ENCODE results near the gene ZNF564. TPM values are rescaled to one million over a fixed set of nuclear protein-coding genes. Genes with fewer than 3 reads are reported as not detected.

ZNF564 gene
- total and polyA plus RNA-seq, 2 of the 13 experiments (the other 11 are each of a cell fraction or from before 2014, with no cell fraction given): 2.3 to 11.1 TPM

DNA sequence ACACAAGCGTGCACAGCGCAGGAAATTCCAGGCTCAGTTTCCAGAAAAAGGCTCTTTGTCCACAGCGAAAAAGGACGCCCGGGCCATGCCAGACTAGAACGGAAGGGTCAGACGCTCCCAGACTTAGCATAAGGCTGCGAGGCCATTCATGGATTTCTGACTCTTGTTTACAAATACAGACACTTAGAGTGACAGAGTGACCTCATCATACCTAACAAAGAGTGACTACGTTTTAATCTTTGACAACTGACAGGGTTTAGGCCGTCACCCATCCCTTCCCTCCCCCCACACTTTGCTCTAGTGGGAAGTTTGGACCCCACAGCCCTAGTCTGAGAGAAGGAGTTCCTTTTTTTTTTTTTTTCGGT is 66.2 kb downstream of the ZNF564 start (continued):
- no peak for TF ChIP-seq HOXA9 (CRISPR knock-in tag; IDR thresholded peaks at IDR 0.05; ENCODE audit: borderline replicate concordance)
- TF ChIP-seq TBL1XR1 (IDR thresholded peaks at IDR 0.05; ENCODE audit: borderline replicate concordance, low read length, partially characterized antibody): no peak
- TF ChIP-seq ESRRA (CRISPR knock-in tag; IDR thresholded peaks at IDR 0.05; ENCODE audit: low read depth): no peak; the same call in 1 of the 2 replicates
- TF ChIP-seq, protein P1, sequence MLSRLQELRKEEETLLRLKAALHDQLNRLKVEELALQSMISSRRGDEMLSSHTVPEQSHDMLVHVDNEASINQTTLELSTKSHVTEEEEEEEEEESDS (CRISPR knock-in tag; IDR thresholded peaks at IDR 0.05; ENCODE audit: borderline replicate concordance): no peak
- no peak for TF ChIP-seq ZNF562 (CRISPR knock-in tag; IDR thresholded peaks at IDR 0.05; ENCODE audit: borderline replicate concordance)
- TF ChIP-seq HOXA3 (CRISPR knock-in tag; IDR thresholded peaks at IDR 0.05): no peak

DNA sequence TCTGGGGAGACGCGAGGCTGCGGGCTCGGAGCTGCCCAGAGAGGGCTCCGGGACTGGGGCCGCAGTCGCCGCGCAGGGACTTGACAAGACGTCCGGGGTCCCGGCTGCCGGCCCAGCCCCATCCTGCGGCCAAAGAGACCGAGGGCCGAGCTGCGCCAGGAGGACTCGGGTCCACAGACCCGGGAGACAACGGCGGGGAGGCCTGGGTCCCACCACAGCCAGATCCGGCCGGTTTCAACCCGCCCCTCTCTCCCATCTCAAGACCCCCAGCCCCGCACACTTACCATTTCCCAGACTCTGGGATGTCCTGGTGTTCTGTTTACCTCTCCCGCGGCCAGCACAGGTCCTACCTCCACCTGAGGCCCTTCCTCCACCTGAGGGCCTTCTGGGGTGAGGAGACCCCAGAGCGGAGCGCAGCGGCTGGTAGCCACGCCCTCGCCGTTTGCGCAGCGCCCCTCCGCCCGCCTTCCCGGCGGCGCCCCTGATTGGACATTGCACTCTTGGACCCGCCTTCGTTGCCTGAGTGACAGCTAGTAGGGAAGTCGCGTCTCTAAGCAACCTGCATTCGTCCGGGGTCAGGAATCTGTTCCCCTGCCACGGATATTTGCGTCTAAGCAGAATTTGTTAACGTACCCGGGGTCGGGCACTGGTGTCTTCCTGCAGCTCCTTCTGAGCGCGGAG is 66.8 kb downstream of the ZNF564 start, which contains the start of gene ZNF709:
ZNF709 (minus strand) TSS at position 446 of the 681 bp plus-strand sequence; CDS start at position 287, 159 bp downstream.
- Histone ChIP-seq H3K27me3 (ENCODE audit: control insufficient read depth in 1 of 2, insufficient read depth in 2 of 2, low read length in 2 of 2) (no peaks in the 10 kb centered on the region), H2AFZ (ENCODE audit: low read length) (peak within 1 kb of the TSS; percentile 79), H3K4me3 (replicated peaks in 1 of 3; ENCODE audit: insufficient read depth in 1 of 3, low read depth in 2 of 3, low read length in 3 of 3) (peak within 1 kb of the TSS; percentile 88 to 100 (median 93)), H3K27ac (ENCODE audit: extremely low read length, insufficient read depth, low read length) (peak within 1 kb of the TSS; percentile 57), H3K4me2 (ENCODE audit: low read depth, low read length) (peak within 1 kb of the TSS; percentile 86), H3K9ac (ENCODE audit: insufficient read depth, low read depth, low read length) (peak within 1 kb of the TSS; percentile 77), H3K4me1 (ENCODE audit: insufficient read depth, low read length) (peaks cover 37% of the 10 kb centered on the region), H3K36me3 (replicated peaks in 1 of 2; ENCODE audit: control insufficient read depth in 1 of 2, insufficient read depth in 2 of 2, low read length in 2 of 2) (no peaks in the 10 kb centered on the region), H4K20me1 (ENCODE audit: insufficient read depth, low read length) (no peaks in the 10 kb centered on the region), H3K79me2 (ENCODE audit: insufficient read depth, low read length) (peaks cover 28% of the 10 kb centered on the region), H3K9me3 (ENCODE audit: low read length) (no peaks in the 10 kb centered on the region)
- TSS peak; percentile 71 for BruUV-seq (replicated peaks)
- DNase-seq (ENCODE audit: low spot score) (peak; percentile 86), FAIRE-seq (peak; percentile 67), ATAC-seq (peak; percentile 94)
- ChIA-PET POLR2A (interaction anchor here (0.7 to 6.1 kb wide), 3 partner anchors 12 to 46 kb away, joined by 3 to 62 read pairs (median 3); partner anchors contain the start of gene ZNF443), CTCF (ENCODE audit: low intra/inter-chr PET ratio, low total read pairs) (no interaction called here)
- intact Hi-C loops (cut with micrococcal nuclease; ENCODE audit: unreplicated experiment): loop anchor here (5.0 kb wide), 2 partner anchors 42 to 68 kb away; partner anchors contain the start of genes ZNF443 and ZNF564
- in situ Hi-C loops (cut with HindIII; ENCODE audit: extremely low pct_ligation_motif_present, low pct_unique_long_range_greater_than_20kb): loop anchor here (5.0 kb wide), 1 partner anchor 42 kb away; the partner anchor contains the start of gene ZNF443
- WGBS (ENCODE audit: low lambda C conversion rate): under 1% methylated on average over 24 of the region's 53 CpGs
- TF ChIP-seq RXRA (CRISPR knock-in tag; IDR thresholded peaks at IDR 0.05) (0 out of 2 replicates have a peak, but pooled peaks have one; percentile 51), ZSCAN21 (CRISPR knock-in tag; IDR thresholded peaks at IDR 0.05; ENCODE audit: borderline replicate concordance) (peak; percentile 76; the same call in 1 of the 2 replicates), ZNF318 (CRISPR knock-in tag; IDR thresholded peaks at IDR 0.05) (peak; percentile 66; the same call in 1 of the 2 replicates), SIX4 (CRISPR knock-in tag; IDR thresholded peaks at IDR 0.05) (no peak)
